ENCODE results near the gene LRRC46.
A peak's percentile ranks its signal among the peaks of the same experiment; 100 is the strongest.

Gene LRRC46

GRCh38 chr17:47845716-47846075 is 14.2 kb downstream of the LRRC46 start:
- no peak overlapping the region for H3K4me3 ChIP-seq (ENCODE audit: low read length)
- DNase-seq (ENCODE audit: low read depth, low spot score): no peak

- no peak overlapping the region for H3K4me3 ChIP-seq (ENCODE audit: low read length)
- no peak for DNase-seq (ENCODE audit: low read depth, low spot score)
Measured at GRCh38 chr17:47846716-47847340, 15.4 kb downstream of the LRRC46 start.

- DNase-seq (ENCODE audit: low read depth, low spot score): no peak
- no peak overlapping the region for H3K4me3 ChIP-seq (ENCODE audit: low read length)
Measured at GRCh38 chr17:47847341-47848197, 16.1 kb downstream of the LRRC46 start.

GRCh38 chr17:47848198-47848513 is 16.7 kb downstream of the LRRC46 start:
- H3K4me3 ChIP-seq (ENCODE audit: low read length): no peak overlapping the region

DNA sequence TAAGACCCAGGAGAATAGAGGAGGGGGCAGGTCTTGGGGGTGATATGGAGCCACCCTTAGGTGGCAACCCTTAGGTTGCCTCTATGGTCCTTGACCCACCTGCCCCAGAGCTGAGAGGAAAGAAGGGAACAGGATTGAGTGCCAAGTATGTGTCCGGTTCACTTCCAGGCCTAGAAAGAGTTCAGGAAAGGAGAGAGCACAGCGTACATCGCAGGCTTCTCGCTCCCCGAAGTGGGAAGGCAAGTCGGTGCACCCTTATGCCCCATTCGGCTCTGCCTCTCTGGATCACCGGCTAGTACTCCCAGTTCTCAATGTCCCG is 18.9 kb downstream of the LRRC46 start:
- no peak for DNase-seq (ENCODE audit: low read depth, low spot score)
- no peak overlapping the region for H3K4me3 ChIP-seq (ENCODE audit: low read length)

More at GRCh38 chr17:47848198-47848513, 16.7 kb downstream of the LRRC46 start:
- no peak for DNase-seq (ENCODE audit: low read depth, low spot score)

DNA sequence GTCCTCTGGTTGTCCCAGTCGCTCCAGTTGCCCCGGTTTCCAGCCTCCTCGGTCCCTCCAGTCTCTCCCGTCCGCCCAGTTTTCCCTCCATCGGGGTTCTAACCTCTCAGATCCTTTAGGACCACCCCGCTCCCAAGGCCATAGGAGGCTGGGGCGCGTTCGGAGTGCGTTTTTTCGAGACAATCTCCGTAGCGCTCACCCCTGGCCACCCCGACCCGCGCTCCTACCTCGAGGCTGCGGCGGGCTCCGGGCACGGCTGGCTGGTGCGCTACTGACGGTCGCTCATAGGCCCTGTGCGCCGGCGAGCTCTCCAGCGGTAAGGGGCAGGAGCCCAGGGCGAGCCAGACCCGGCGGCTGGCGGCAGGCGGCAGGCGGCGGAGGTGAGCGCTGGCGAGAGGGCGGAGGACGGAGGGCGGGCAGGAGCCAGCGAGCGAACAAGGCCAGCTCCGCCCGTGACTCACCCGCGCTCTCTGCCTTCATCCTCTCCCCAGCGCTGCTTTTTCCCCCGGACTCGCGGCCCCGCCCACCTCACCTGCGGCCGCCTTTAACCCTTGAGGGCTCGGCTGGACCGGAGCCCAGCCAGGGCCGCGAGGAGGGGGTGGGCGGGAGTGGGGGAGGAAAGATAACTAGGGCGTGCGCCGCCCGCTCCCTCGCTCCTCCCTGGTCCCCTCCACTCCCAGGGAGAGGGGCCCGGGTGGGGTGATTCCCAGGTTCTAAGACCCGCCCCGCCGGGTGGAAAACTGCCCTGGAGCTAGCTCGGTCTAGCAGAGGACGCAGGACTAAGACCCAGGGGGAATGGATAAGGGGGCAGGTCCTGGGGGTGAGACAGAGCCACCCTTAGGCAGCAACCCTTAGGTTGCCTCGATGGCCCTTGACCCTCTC is 19.5 kb downstream of the LRRC46 start, which contains the start of gene SP6:
Gene SP6, minus strand, starts transcription at position 472 of the 882 bp plus-strand sequence. CDS start 2,734 bp downstream, outside the sequence.
- no peak within 1 kb of the TSS for H3K4me3 ChIP-seq (ENCODE audit: low read length)
- no peak for DNase-seq (ENCODE audit: low read depth, low spot score)

DNA sequence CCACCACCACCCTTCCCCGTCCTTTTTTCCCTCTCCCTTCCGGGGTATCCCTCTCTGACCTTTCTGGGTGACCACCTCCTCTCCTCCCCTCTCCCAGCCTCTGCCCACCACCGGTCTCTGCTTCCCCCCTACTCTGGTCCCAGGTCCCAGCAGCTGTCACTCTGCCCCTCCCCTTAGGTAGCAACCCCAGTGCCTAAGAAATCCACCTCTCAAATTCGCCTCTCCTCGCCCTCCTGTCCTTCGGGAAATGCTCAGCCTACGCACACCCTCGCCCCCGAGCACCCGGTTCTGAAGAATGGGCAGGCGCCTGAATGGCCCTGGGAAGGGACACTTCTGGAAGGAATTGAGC is 20.3 kb downstream of the LRRC46 start:
- no peak overlapping the region for H3K4me3 ChIP-seq (ENCODE audit: low read length)
- no peak for DNase-seq (ENCODE audit: low read depth, low spot score)

DNA sequence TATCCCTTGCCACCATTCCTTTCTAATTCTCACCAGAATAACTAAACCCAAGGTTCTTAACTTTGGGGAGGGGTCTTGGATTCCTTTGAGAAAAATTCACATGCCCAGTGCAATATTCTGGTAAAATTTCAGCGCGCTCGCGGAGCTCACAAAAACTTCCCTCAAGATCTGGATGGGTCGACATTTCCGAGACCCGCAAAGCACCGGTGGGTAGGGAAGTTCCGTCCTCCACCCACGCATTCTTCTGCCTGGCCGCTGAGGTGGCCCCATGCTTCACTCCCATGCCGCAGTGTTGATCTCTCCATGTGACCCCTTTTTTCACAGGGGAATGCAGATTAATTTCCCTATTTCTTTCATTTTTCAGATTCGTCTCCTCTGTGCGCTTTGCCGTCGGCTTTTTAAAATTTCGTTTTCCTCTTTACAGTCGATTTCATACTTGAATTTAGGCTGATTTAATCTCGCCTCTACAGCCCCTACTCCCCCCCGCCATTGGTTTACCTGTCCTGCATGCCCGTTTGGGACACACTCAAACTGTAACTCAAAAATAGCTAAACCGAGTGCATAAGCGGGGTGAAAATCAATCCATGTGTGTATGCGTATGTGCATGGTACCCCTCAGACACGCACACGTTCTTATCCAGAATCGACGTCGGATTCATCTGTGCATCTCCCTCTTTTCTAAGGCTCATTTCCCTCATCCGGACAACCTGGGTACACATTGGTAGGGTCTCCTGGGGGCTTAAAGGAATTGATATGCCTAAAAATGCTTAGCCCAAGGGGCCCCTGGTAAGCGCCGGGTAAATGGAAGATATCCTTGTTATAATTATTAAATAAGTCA is 20.9 kb downstream of the LRRC46 start:
- no peak overlapping the region for H3K4me3 ChIP-seq (ENCODE audit: low read length)

DNA sequence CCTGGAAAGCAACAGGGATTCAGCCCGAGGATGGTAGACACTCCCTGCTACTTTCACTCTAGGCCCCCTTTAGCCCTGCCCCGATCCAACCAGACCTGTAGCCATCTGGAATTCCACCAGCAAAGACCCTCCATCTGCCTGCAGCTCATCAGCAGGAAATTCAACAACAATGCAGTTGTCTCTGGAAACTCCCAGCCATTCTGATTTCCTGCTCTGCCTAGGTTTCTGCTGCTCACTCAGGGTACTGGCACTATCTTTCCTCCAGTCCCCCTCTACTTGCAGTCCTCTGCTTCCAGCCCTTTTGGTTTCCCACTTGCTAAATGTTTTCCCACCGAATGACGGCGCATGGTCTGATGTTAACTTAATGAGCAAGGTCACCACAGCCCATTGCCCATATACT is 22.1 kb downstream of the LRRC46 start:
- no peak overlapping the region for H3K4me3 ChIP-seq (ENCODE audit: low read length)
- no peak for DNase-seq (ENCODE audit: low read depth, low spot score)

More for the DNA sequence above, 20.9 kb downstream of the LRRC46 start:
- no peak for DNase-seq (ENCODE audit: low read depth, low spot score)

- DNase-seq (ENCODE audit: low read depth, low spot score): no peak
Measured at GRCh38 chr17:47855737-47856136, 24.3 kb downstream of the LRRC46 start.

GRCh38 chr17:47856830-47857229 is 25.4 kb downstream of the LRRC46 start:
- no peak for DNase-seq (ENCODE audit: low read depth, low spot score)
- no peak overlapping the region for H3K4me3 ChIP-seq (ENCODE audit: low read length)

More at GRCh38 chr17:47855737-47856136, 24.3 kb downstream of the LRRC46 start:
- H3K4me3 ChIP-seq (ENCODE audit: low read length): no peak overlapping the region

GRCh38 chr17:47857551-47858455 is 26.3 kb downstream of the LRRC46 start:
- no peak for DNase-seq (ENCODE audit: low read depth, low spot score)
- H3K4me3 ChIP-seq (ENCODE audit: low read length): no peak overlapping the region

- H3K4me3 ChIP-seq (ENCODE audit: low read length): no peak overlapping the region
- DNase-seq (ENCODE audit: low read depth, low spot score): no peak
Measured at GRCh38 chr17:47860386-47860785, 28.9 kb downstream of the LRRC46 start.

DNA sequence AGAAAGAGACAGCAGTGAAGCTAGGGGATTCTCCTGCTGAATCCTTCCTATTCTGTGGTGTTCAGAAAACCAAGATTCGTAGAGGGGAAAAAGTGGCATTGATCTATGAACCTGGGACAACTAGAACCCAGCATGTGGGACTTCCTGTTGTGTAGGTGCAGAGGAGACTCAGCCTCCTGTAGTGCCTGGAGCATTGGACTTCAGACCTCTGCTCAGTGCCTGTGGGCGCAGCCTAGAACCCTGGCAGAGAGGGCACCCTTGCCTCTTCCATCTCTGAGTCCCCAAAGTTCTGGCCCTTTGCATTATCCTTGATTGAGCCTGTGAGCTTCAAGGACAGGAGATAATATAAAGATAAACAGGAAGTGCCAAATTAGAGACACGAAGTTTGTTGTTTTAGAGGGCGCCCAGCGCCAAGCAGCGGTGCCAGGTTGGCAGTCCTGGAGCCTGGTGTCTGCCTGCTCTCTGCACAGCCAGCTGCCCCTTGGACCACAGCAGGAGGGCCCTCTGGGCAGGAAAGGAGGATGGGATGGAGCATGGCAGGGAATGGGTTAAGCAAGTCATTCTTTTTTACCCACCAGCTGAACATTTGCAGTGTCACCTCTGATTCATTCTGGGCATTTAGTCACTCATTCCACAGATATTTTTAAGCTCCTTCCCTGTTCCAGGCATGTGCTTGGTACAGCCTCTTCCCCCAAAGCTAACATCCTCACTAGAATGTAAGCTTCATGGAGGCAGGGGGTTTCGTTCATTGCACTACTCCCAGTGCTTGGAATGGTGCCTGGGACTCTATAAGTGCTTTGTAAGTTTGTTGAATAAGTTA is 31.4 kb downstream of the LRRC46 start:
- DNase-seq (ENCODE audit: low read depth, low spot score): no peak
- no peak overlapping the region for H3K4me3 ChIP-seq (ENCODE audit: low read length)

- peak; percentile 43 for DNase-seq (ENCODE audit: low read depth, low spot score)
Measured at GRCh38 chr17:47864791-47865216, 33.3 kb downstream of the LRRC46 start.

DNA sequence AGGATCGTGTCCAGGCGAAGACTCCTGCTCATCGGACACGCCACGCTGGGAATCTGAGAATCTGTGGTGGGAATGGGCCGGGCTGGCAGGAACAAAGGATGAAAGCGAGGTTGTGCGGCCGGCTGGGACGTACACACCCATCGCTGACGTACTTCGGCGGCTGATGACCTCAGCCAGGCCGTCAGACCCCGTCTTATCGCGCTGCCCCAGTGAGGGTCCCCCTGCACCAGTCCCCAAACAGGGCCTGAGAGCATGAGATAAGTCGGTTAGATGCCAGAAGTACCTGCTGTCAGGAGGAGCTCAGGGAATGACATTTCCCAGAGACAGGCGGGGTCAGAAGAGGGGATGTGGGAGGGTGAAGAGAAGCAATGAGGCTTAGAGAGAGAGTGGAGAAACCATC is 35.5 kb downstream of the LRRC46 start:
- H3K4me3 ChIP-seq (ENCODE audit: low read length): no peak overlapping the region
- no peak for DNase-seq (ENCODE audit: low read depth, low spot score)

More at GRCh38 chr17:47864791-47865216, 33.3 kb downstream of the LRRC46 start:
- H3K4me3 ChIP-seq (ENCODE audit: low read length): peak overlapping the region; percentile 4; the same call in 1 of the 2 replicates

DNA sequence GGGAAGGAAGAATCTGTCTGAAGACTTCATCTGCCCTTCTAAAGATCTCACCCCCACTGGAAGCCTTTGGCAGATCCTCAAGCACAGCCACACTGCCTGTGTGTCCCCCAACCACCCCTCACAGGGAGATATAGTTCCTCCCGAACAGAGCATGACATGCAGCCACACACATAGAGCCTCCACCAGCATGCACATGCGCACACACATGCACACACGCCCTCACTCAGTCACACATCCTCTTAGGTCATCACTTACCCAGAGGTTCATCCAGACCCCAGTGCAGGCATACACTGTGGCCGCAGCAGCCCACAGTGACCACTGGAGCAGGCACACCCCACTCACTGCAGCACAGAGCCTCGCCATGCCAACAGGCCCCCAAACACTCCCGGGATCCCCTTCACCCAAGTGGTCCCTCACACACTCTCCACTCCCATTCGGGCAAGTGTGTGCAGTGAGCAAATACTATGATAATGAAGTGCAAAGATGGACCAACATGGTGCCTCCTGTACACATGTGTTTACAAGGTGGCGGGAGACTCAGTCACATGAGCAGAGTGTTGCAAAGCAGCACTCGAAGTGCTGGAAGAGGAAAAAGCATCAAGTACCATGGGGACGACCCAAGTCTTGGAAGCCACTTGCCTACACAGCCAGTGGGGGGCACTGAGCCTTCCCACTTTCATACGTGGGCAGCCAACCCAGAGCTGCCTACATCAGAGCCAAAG is 36.5 kb downstream of the LRRC46 start:
- no peak for DNase-seq (ENCODE audit: low read depth, low spot score)
- no peak overlapping the region for H3K4me3 ChIP-seq (ENCODE audit: low read length)
